ENCODE measurements around the gene API5.
A peak's percentile ranks its signal among the peaks of the same experiment; 100 is the strongest.

GRCh38 chr11:43311791-43312607 is at the start of gene API5:
- TF ChIP-seq, protein P1, sequence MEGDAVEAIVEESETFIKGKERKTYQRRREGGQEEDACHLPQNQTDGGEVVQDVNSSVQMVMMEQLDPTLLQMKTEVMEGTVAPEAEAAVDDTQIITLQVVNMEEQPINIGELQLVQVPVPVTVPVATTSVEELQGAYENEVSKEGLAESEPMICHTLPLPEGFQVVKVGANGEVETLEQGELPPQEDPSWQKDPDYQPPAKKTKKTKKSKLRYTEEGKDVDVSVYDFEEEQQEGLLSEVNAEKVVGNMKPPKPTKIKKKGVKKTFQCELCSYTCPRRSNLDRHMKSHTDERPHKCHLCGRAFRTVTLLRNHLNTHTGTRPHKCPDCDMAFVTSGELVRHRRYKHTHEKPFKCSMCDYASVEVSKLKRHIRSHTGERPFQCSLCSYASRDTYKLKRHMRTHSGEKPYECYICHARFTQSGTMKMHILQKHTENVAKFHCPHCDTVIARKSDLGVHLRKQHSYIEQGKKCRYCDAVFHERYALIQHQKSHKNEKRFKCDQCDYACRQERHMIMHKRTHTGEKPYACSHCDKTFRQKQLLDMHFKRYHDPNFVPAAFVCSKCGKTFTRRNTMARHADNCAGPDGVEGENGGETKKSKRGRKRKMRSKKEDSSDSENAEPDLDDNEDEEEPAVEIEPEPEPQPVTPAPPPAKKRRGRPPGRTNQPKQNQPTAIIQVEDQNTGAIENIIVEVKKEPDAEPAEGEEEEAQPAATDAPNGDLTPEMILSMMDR (IDR thresholded peaks at IDR 0.05) = peak in 3 of 4 experiments; percentile 72 to 79 (median 77)
- TF ChIP-seq POLR2A (IDR thresholded peaks at IDR 0.05) (peak; percentile 65), POLR2AphosphoS5 (IDR thresholded peaks at IDR 0.05) (peak; percentile 85)
